ENCODE results near the gene PLA2R1. TPM values are rescaled to one million over a fixed set of nuclear protein-coding genes. Genes with fewer than 3 reads are reported as not detected.
A peak's percentile ranks its signal among the peaks of the same experiment; 100 is the strongest.

Gene PLA2R1
- total and polyA plus RNA-seq, 10 of the 15 experiments (the other 5 are each of a cell fraction or from before 2014, with no cell fraction given) = 0.01 to 0.05 (median 0.02) TPM; not detected in 6

DNA sequence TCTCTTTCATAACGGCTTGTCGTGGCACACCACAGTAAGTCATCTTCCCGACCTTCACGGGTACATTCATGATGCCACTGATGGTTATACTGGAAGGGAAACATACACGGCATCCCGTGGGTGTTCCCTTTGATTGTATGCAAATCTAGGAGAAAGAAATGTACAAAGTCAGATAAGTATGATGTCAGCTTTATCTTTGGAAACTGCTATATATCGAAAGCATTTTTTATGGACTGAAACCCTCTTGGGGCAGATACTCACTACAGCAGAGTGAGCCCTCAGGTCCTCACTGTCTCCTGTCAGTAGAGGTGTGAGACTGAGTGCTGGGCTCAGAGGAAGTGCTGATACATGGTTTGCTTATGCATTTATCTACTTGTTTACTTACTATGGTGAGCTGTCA is 20.4 kb downstream of the PLA2R1 start:
- H3K36me3 ChIP-seq (ENCODE audit: control insufficient read depth in 2 of 2, insufficient read depth in 2 of 2, low read length in 1 of 2) = no peaks in the 10 kb centered on the region
- no peak overlapping the region for H3K4me2 ChIP-seq (ENCODE audit: control insufficient read depth, insufficient read depth)
- in situ Hi-C loops (cut with MboI) = no loop called here
- H3K4me1 ChIP-seq (ENCODE audit: control insufficient read depth, insufficient read depth, low read length) = no peaks in the 10 kb centered on the region
- no peak overlapping the region for H3K27ac ChIP-seq (ENCODE audit: control insufficient read depth, insufficient read depth)
- WGBS (ENCODE audit: insufficient coverage, insufficient replicate concordance, low lambda C conversion rate, missing lambda C conversion rate) = 33% methylated on average over 7 of the region's 7 CpGs
- no peak overlapping the region for H3K4me3 ChIP-seq
- H4K20me1 ChIP-seq (ENCODE audit: control insufficient read depth, insufficient read depth) = no peaks in the 10 kb centered on the region
- no TSS peak for BruUV-seq (replicated peaks)
- FAIRE-seq (no peak), DNase-seq (ENCODE audit: low read depth, low spot score) (no peak), ATAC-seq (peak; percentile 26; the same call in 1 of the 3 replicates)
- CTCF ChIA-PET = no interaction called here
- SMC1A ChIA-PET (ENCODE audit: uncharacterized antibody, unreplicated experiment) = interaction anchor here (1.1 to 1.4 kb wide), 2 partner anchors 16 to 20 kb away, joined by 3 read pairs; no protein-coding TSS in a partner anchor
- no peaks in the 10 kb centered on the region for H3K79me2 ChIP-seq (ENCODE audit: control insufficient read depth, insufficient read depth, low read length)
- POLR2A ChIA-PET = no interaction called here
- RAD21 ChIA-PET (ENCODE audit: unreplicated experiment) = no interaction called here
- H3K9me3 ChIP-seq (replicated peaks; ENCODE audit: control insufficient read depth, insufficient read depth, low read length) = no peaks in the 10 kb centered on the region
- intact Hi-C loops (cut with micrococcal nuclease; ENCODE audit: unreplicated experiment) = no loop called here
- no peak overlapping the region for H3K9ac ChIP-seq (ENCODE audit: control insufficient read depth, insufficient read depth, low read length)
- no peak overlapping the region for H2AFZ ChIP-seq (ENCODE audit: control insufficient read depth, low read depth, low read length)
- no peaks in the 10 kb centered on the region; a peak in 3 of 4 replicates for H3K27me3 ChIP-seq (replicated peaks in 1 of 2; ENCODE audit: control insufficient read depth in 2 of 2, insufficient read depth in 2 of 2, low read length in 1 of 2)
- TF ChIP-seq JUND (IDR thresholded peaks at IDR 0.05; ENCODE audit: low read depth, low read length) (no peak), ZBED1 (IDR thresholded peaks at IDR 0.05; ENCODE audit: borderline replicate concordance) (no peak), RAD21 (IDR thresholded peaks at IDR 0.05; ENCODE audit: insufficient read depth, low read depth, low read length) (no peak), IKZF1 (conservative IDR thresholded peaks at IDR 0.05) (no peak), KLF5 (IDR thresholded peaks at IDR 0.05; ENCODE audit: partially characterized antibody) (no peak), SIN3A (IDR thresholded peaks at IDR 0.05; ENCODE audit: low read depth, low read length) (no peak)
- TF ChIP-seq, protein P1, sequence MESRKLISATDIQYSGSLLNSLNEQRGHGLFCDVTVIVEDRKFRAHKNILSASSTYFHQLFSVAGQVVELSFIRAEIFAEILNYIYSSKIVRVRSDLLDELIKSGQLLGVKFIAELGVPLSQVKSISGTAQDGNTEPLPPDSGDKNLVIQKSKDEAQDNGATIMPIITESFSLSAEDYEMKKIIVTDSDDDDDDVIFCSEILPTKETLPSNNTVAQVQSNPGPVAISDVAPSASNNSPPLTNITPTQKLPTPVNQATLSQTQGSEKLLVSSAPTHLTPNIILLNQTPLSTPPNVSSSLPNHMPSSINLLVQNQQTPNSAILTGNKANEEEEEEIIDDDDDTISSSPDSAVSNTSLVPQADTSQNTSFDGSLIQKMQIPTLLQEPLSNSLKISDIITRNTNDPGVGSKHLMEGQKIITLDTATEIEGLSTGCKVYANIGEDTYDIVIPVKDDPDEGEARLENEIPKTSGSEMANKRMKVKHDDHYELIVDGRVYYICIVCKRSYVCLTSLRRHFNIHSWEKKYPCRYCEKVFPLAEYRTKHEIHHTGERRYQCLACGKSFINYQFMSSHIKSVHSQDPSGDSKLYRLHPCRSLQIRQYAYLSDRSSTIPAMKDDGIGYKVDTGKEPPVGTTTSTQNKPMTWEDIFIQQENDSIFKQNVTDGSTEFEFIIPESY (IDR thresholded peaks at IDR 0.05) = no peak
